Activated T-helper 1 cell treated with anti-CD3 and anti-CD28 coated beads, Interleukin-12 subunit alpha, Interleukin-12 subunit beta, Interleukin-2, Interleukin-4 antibody, amounts not matched to agents 30 ng/mL and 10 ng/mL and 1 ng/mL, durations not matched to agents 14 hours and 24 hours and 36 hours (primary cell): ENCODE results near the gene NXPH4. TPM values are rescaled to one million over a fixed set of nuclear protein-coding genes. Genes with fewer than 3 reads are reported as not detected.

ENCODE experiments used
- DNase-seq: peaks from one replicate; pipeline ENCODE4 v3.0.0; 2021; ENCODE audit warnings: low spot score
- H3K27ac Mint-ChIP-seq: one replicate; pipeline ENCODE4 v1.8.0; 2021; ENCODE audit warnings: mild to moderate bottlenecking, mixed read lengths
- H3K27me3 Mint-ChIP-seq: one replicate; pipeline ENCODE4 v1.8.0; 2022; ENCODE audit warnings: mild to moderate bottlenecking, moderate library complexity, mixed read lengths; ENCODE audit not compliant: insufficient read depth
- H3K36me3 Mint-ChIP-seq: one replicate; pipeline ENCODE4 v1.8.0; 2021; ENCODE audit warnings: low read depth, mixed read lengths
- H3K4me1 Mint-ChIP-seq: one replicate; pipeline ENCODE4 v1.8.0; 2021; ENCODE audit warnings: low read depth, mixed read lengths
- H3K4me3 Mint-ChIP-seq: one replicate; pipeline ENCODE4 v1.8.0; 2021; ENCODE audit warnings: mild to moderate bottlenecking, moderate library complexity, mixed read lengths
- H3K9me3 Mint-ChIP-seq: one replicate; pipeline ENCODE4 v1.8.0; 2021; ENCODE audit warnings: mixed read lengths
- intact Hi-C: fragments of 100-400 bp; cut with micrococcal nuclease; formaldehyde crosslinking; loops from one replicate; pipeline ENCODE4 v1.15.1; 2024
- total RNA-seq: library from RNA; stranded (reverse); gene quantifications from 2 replicates; pipeline ENCODE4 v1.2.3, GENCODE V29; 2022

NXPH4 gene
- total RNA-seq, 1 donor from 2014 or later = 0.36 TPM

GRCh38 chr12:57242329-57242690 is 25.7 kb downstream of the NXPH4 start:
- Mint-ChIP-seq H3K27ac (no peak overlapping the region), H3K9me3 (no peaks in the 10 kb centered on the region), H3K27me3 (peaks cover 38% of the 10 kb centered on the region), H3K4me1 (peaks cover 59% of the 10 kb centered on the region), H3K36me3 (peaks cover 3% of the 10 kb centered on the region), H3K4me3 (no peak overlapping the region)
- no peak for DNase-seq
- intact Hi-C loops = loop anchor here (2.0 to 10.0 kb wide), 3 partner anchors 116 to 382 kb away; partner anchors contain the start of gene STAT6

- Mint-ChIP-seq H3K4me3 (peak overlapping the region; percentile 76), H3K27ac (peak overlapping the region; percentile 12), H3K4me1 (peaks cover 54% of the 10 kb centered on the region), H3K36me3 (peaks cover 2% of the 10 kb centered on the region), H3K9me3 (no peaks in the 10 kb centered on the region), H3K27me3 (peaks cover 33% of the 10 kb centered on the region)
- peak; percentile 54 for DNase-seq
- intact Hi-C loops = loop anchor here (1.0 to 10.0 kb wide), 5 partner anchors 30 to 382 kb away; partner anchors contain the start of genes GLI1 and STAT6
Measured at GRCh38 chr12:57242691-57243454, 26.3 kb downstream of the NXPH4 start.

- DNase-seq = peak; percentile 74
- Mint-ChIP-seq H3K9me3 (no peaks in the 10 kb centered on the region), H3K4me3 (peak overlapping the region; percentile 76), H3K27ac (peak overlapping the region; percentile 41), H3K27me3 (peaks cover 31% of the 10 kb centered on the region), H3K36me3 (peaks cover 2% of the 10 kb centered on the region), H3K4me1 (peaks cover 47% of the 10 kb centered on the region)
- intact Hi-C loops = loop anchor here (1.0 to 10.0 kb wide), 5 partner anchors 30 to 381 kb away; partner anchors contain the start of genes GLI1 and STAT6
Measured at GRCh38 chr12:57243521-57244311, 27.1 kb downstream of the NXPH4 start.

GRCh38 chr12:57244312-57244696 is 27.7 kb downstream of the NXPH4 start:
- Mint-ChIP-seq H3K36me3 (peaks cover 2% of the 10 kb centered on the region), H3K27ac (no peak overlapping the region), H3K4me1 (peaks cover 48% of the 10 kb centered on the region), H3K27me3 (peaks cover 29% of the 10 kb centered on the region), H3K9me3 (no peaks in the 10 kb centered on the region), H3K4me3 (peak overlapping the region; percentile 31)
- DNase-seq = no peak
- intact Hi-C loops = loop anchor here (5.0 to 10.0 kb wide), 2 partner anchors 132 to 380 kb away; partner anchors contain the start of gene STAT6

- Mint-ChIP-seq H3K9me3 (no peaks in the 10 kb centered on the region), H3K27me3 (peaks cover 11% of the 10 kb centered on the region), H3K4me1 (peaks cover 23% of the 10 kb centered on the region), H3K27ac (no peak overlapping the region), H3K4me3 (no peak overlapping the region), H3K36me3 (peaks cover 2% of the 10 kb centered on the region)
- no peak for DNase-seq
- intact Hi-C loops = loop anchor here (10.0 kb wide), 1 partner anchor 378 kb away; no protein-coding TSS in a partner anchor
Measured at GRCh38 chr12:57247041-57247440, 30.4 kb downstream of the NXPH4 start.

- H3K36me3 Mint-ChIP-seq = peaks cover 6% of the 10 kb centered on the region
- no peak for DNase-seq
- H3K4me3 Mint-ChIP-seq = no peak overlapping the region
- no peak overlapping the region for H3K27ac Mint-ChIP-seq
- H3K4me1 Mint-ChIP-seq = peaks cover 10% of the 10 kb centered on the region
- peaks cover under 1% of the 10 kb centered on the region for H3K27me3 Mint-ChIP-seq
- H3K9me3 Mint-ChIP-seq = no peaks in the 10 kb centered on the region
- intact Hi-C loops = loop anchor here (10.0 kb wide), 1 partner anchor 376 kb away; no protein-coding TSS in a partner anchor
Measured at GRCh38 chr12:57248934-57249742, 32.5 kb downstream of the NXPH4 start.

- H3K27ac Mint-ChIP-seq = no peak overlapping the region
- no peaks in the 10 kb centered on the region for H3K27me3 Mint-ChIP-seq
- H3K9me3 Mint-ChIP-seq = no peaks in the 10 kb centered on the region
- no peak for DNase-seq
- H3K36me3 Mint-ChIP-seq = peaks cover 6% of the 10 kb centered on the region
- intact Hi-C loops = no loop called here
- H3K4me1 Mint-ChIP-seq = peaks cover 8% of the 10 kb centered on the region
- H3K4me3 Mint-ChIP-seq = no peak overlapping the region
Measured at GRCh38 chr12:57250541-57250940, 33.9 kb downstream of the NXPH4 start.

- Mint-ChIP-seq H3K27me3 (no peaks in the 10 kb centered on the region), H3K9me3 (no peaks in the 10 kb centered on the region), H3K4me3 (no peak within 1 kb of the TSS), H3K36me3 (peaks cover 6% of the 10 kb centered on the region), H3K27ac (no peak within 1 kb of the TSS), H3K4me1 (peaks cover 8% of the 10 kb centered on the region)
- no peak for DNase-seq
- intact Hi-C loops = no loop called here
Measured at GRCh38 chr12:57250956-57251355, 34.4 kb downstream of the NXPH4 start, which contains the start of gene STAC3. STAC3 (minus strand) TSS chr12:57251187; CDS start chr12:57249636, 1,551 bp downstream.

- H3K4me1 Mint-ChIP-seq = no peaks in the 10 kb centered on the region
- H3K36me3 Mint-ChIP-seq = peaks cover 10% of the 10 kb centered on the region
- no peak overlapping the region for H3K27ac Mint-ChIP-seq
- no peak overlapping the region for H3K4me3 Mint-ChIP-seq
- no peaks in the 10 kb centered on the region for H3K27me3 Mint-ChIP-seq
- H3K9me3 Mint-ChIP-seq = no peaks in the 10 kb centered on the region
- DNase-seq = no peak
- intact Hi-C loops = no loop called here
Measured at GRCh38 chr12:57254506-57255280, 38.1 kb downstream of the NXPH4 start.

- Mint-ChIP-seq H3K27ac (no peak overlapping the region), H3K36me3 (peaks cover 11% of the 10 kb centered on the region), H3K4me3 (no peak overlapping the region), H3K27me3 (no peaks in the 10 kb centered on the region), H3K4me1 (no peaks in the 10 kb centered on the region), H3K9me3 (no peaks in the 10 kb centered on the region)
- intact Hi-C loops = no loop called here
- no peak for DNase-seq
Measured at GRCh38 chr12:57255916-57256315, 39.3 kb downstream of the NXPH4 start.

- no peaks in the 10 kb centered on the region for H3K9me3 Mint-ChIP-seq
- no peak overlapping the region for H3K4me3 Mint-ChIP-seq
- peaks cover 5% of the 10 kb centered on the region for H3K4me1 Mint-ChIP-seq
- DNase-seq = no peak
- intact Hi-C loops = no loop called here
- H3K27ac Mint-ChIP-seq = no peak overlapping the region
- no peaks in the 10 kb centered on the region for H3K27me3 Mint-ChIP-seq
- H3K36me3 Mint-ChIP-seq = peaks cover 8% of the 10 kb centered on the region
Measured at GRCh38 chr12:57258977-57259970, 42.7 kb downstream of the NXPH4 start.
